GM12874 (cell line): ENCODE results near the gene GRM7.

ENCODE experiments used
- TF ChIP-seq, protein P1 (sequence below): IDR thresholded peaks from 2 replicates; pipeline ENCODE4 v1.5.1; 2011; ENCODE audit warnings: low read depth, mild to moderate bottlenecking, control low read depth, low read length, moderate library complexity; ENCODE audit not compliant: insufficient read depth

GRM7 gene

DNA sequence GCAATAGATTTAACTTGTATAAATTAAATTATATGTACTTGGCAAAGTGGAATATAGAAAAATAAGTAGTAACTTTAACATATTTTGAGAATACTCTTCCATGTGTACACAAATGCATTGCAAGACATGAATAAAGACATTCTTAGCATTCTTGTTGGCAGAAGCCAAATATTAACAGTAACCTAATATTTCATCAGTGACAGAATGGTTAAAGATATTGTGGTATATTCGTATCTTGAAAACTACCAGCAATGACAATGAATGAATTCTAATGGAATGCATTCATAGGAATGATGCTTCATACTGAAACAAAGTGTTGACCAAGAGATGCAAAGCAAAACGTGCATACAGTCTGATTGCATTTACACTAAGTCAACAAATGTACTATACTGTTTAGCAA, 524.7 kb downstream of the GRM7 start:
- TF ChIP-seq, protein P1, sequence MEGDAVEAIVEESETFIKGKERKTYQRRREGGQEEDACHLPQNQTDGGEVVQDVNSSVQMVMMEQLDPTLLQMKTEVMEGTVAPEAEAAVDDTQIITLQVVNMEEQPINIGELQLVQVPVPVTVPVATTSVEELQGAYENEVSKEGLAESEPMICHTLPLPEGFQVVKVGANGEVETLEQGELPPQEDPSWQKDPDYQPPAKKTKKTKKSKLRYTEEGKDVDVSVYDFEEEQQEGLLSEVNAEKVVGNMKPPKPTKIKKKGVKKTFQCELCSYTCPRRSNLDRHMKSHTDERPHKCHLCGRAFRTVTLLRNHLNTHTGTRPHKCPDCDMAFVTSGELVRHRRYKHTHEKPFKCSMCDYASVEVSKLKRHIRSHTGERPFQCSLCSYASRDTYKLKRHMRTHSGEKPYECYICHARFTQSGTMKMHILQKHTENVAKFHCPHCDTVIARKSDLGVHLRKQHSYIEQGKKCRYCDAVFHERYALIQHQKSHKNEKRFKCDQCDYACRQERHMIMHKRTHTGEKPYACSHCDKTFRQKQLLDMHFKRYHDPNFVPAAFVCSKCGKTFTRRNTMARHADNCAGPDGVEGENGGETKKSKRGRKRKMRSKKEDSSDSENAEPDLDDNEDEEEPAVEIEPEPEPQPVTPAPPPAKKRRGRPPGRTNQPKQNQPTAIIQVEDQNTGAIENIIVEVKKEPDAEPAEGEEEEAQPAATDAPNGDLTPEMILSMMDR, result no peak

DNA sequence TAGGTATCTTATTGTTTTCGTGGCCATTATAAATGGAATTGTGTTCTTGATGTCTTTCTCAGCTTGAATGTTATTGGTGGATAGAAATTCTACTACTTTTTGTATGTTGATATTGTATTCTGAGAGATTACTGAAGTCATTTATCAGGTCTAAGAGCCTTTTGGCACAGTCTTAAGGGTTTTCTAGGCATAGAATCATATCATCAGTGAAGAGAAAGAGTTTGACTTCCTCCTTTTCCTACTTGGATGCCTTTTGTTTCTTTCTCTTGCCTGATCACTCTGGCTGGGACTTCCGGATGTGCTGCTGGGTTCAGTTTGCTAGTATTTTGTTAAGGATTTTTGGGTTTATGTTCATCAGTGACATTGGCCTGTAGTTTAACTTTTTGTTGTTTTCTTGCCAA, 527.1 kb downstream of the GRM7 start:
- TF ChIP-seq, protein P1, result no peak

DNA sequence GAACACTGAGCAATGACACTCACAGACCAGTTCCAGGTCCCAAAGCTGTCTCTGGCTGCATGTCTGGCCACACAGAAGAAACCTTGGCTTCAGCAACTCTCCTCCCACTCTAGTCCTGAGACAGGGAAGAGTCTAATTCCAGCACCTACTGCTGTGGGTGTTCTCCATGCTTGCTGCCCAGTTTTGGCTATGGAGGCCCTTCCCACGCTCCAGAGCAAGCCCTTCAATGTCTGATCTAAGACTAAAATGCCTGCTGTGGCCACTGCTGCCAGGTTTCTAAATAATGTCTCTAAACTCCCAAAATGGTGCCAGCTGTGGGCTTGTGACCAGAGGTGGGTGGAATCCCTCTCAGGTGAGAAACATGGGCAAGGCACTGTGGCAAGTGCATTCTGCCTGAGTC, 531.3 kb downstream of the GRM7 start:
- TF ChIP-seq, protein P1, result no peak

DNA sequence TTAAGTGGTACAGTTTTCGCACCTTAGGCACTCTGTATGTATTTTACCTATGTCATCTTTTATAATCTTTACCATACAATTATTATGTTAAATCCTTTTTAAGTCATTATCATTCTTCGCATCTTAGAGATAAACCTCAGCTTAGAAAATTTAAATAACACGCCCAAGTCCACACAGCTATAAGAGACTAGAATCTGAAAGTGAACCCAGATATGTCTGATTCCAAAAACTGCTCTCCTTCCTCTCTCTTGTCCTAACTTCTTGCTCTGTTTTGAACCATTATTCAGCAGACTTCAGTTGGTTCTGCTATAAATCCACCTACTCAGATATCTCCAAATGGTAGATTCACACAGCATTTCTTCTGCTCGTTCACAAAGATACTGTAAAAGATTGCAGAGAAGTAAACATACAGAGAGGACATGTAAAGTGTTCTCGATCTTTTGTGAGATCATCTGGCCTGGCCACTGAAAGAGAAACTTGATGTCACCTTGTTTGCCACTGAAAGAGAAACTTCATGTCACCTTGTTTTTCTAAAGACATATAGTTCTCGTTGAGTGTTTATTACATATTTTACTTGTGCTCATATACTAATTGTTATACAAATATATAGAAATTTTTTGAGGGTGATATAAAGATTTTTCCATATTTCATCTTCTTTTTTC, 533.2 kb downstream of the GRM7 start:
- TF ChIP-seq, protein P1, result no peak

DNA sequence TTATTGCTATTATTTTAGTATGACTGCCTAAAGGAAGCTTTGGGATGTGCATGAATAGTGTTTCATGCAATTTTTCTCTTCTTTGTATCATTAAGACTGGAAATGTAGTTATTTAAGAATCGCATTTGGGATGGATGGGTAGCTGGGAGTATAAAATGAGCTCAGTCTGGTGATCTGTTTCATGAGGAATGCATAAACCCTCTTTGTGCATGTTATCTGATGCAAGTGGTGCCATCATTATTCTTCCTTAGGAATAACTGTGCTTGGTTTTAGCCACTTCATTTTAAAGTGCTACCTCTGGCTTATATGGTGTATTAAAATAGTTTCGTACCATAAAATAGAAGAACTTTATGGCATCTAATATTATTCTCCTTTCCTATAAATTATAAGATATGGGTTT, 535.6 kb downstream of the GRM7 start:
- TF ChIP-seq, protein P1, result no peak

DNA sequence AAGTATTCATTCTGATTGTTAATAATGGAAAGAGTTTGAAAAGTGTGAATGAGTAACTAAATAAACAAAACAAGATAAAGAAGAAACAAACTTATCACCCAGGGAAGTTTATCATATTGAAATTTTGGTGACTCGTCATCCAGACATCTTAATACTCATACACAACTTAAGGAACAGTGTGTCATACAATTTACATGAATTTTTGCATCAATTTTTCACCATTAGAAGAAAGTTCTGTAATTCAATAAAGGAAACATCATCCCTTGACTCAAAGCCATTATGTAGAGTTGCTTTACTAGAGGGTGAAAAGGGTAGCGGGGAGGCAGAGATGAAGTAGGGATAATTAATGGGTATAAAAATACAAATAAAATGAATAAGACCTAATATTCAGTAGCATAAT, 536.2 kb downstream of the GRM7 start:
- TF ChIP-seq, protein P1, result no peak

DNA sequence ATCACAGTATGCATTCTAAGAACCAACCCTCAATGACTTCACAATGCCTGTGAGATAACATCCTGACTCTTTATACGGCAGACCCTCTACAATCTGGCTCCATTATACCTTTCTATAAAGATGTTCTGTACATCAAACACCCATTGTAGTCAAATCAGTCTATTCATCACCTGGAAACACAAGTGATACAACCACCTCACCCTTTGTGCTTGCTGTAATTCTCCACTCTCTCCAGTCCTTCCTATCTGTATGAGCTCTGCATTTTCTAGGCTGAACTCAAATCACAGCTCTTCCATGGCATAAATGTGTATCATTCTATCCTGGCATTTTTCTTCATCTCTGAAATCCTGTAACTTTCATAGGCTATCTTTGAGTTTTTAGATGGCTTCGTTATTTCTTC, 539.4 kb downstream of the GRM7 start:
- TF ChIP-seq, protein P1, result no peak

DNA sequence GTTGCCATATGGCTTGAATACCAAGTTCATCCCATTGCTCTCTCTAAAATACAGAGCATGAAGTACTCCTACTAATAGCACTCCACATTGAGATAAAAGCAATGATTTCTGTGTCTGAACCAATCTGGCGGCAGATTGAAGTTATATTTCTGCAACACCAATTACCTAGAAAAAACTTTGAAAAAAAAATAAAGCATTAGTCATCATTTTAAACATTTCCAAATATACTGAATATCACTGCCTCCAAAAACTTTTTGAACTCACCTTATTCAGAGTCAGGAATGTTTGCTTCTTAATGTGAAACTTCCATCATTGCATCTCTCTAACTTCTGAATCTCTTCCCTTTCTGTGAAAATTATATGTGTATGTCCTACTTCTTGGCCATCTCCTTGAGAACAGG, 540.5 kb downstream of the GRM7 start:
- TF ChIP-seq, protein P1, result no peak
